Gastrocnemius medialis (tissue), 4 donors: Measurements from ENCODE around the gene FARS2.

ENCODE experiments used
- POLR2A ChIP-seq, 2 donors: fragments of 450-650 bp; IDR thresholded peaks; one replicate each; pipeline ENCODE4 v1.6.1; 2017; ENCODE audit warnings: antibody characterized with exemption in 2 of 2, mild to moderate bottlenecking in 2 of 2, moderate library complexity in 2 of 2
- TF ChIP-seq, protein P1 (sequence below), 5 experiments: fragments of 450-650 bp in 3 of 5; fragments of 200-600 bp in 2 of 5; sonication (generic) in 2 of 5; IDR thresholded peaks in 4 of 5; conservative IDR thresholded peaks in 1 of 5; 1 replicate in 4 of 5; 2 replicates in 1 of 5; pipeline ENCODE4 v1.5.1; 2016 to 2019; ENCODE audit warnings: antibody characterized with exemption in 5 of 5, mild to moderate bottlenecking in 3 of 5, moderate library complexity in 3 of 5

DNA sequence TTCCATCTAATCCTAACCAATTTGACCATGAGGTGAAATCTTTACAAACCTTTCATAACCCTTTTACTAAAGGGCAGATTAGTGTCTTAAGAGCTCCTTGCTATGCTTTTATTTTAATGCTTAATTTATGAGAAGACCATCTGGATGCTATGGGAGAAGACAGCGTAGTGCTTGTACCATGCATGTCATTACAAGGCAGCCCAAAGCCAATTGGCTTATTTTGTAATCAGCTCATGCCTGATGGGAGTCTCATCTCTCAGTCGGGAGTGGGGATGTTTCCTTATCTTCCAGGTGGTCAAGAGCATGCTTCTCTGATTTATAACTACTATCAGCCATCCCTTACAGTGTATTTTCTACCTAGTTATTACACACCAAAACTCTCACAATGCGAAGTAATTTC lies 304.7 kb downstream of the FARS2 start:
- TF ChIP-seq, protein P1, sequence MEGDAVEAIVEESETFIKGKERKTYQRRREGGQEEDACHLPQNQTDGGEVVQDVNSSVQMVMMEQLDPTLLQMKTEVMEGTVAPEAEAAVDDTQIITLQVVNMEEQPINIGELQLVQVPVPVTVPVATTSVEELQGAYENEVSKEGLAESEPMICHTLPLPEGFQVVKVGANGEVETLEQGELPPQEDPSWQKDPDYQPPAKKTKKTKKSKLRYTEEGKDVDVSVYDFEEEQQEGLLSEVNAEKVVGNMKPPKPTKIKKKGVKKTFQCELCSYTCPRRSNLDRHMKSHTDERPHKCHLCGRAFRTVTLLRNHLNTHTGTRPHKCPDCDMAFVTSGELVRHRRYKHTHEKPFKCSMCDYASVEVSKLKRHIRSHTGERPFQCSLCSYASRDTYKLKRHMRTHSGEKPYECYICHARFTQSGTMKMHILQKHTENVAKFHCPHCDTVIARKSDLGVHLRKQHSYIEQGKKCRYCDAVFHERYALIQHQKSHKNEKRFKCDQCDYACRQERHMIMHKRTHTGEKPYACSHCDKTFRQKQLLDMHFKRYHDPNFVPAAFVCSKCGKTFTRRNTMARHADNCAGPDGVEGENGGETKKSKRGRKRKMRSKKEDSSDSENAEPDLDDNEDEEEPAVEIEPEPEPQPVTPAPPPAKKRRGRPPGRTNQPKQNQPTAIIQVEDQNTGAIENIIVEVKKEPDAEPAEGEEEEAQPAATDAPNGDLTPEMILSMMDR (IDR thresholded peaks at IDR 0.05 in 4 of 5, conservative IDR thresholded peaks at IDR 0.05 in 1 of 5) = no peak
- TF ChIP-seq POLR2A (IDR thresholded peaks at IDR 0.05) = no peak
